Measurements from ENCODE around the gene CCNY.

GRCh38 chr10:35320341-35320740 is 16.0 kb upstream of the CCNY start:
- TF ChIP-seq CTCF (IDR thresholded peaks at IDR 0.05 in 4 of 5, conservative IDR thresholded peaks at IDR 0.05 in 1 of 5) (no peak), POLR2A (IDR thresholded peaks at IDR 0.05) (no peak)
